HCT116 (cell line): ENCODE data around the gene SHISAL1. TPM values are rescaled to one million over a fixed set of nuclear protein-coding genes. Genes with fewer than 3 reads are reported as not detected.

Experiments used
- ATAC-seq: fragments of 200-7000 bp; cut with Tn5 transposase; 2 replicates; pipeline ENCODE4 v1.9.1; 2020; ENCODE audit warnings: mild to moderate bottlenecking, moderate library complexity
- BruUV-seq: library from RNA; stranded (reverse); fragments of 400-500 nt; replicated peaks from 2 replicates; lab custom pipeline; 2021; lab: Mats Ljungman, UMichigan
- CTCF ChIA-PET: fragments of 300-600 bp; sonication (Branson Sonifier 250); formaldehyde crosslinking; loops from one replicate; lab custom pipeline; 2021; ENCODE audit warnings: antibody characterized with exemption; lab: Charles Lee
- POLR2A ChIA-PET: fragments of 300-600, 350-600 bp; sonication (Branson Sonifier 250); formaldehyde crosslinking; loops from one replicate; lab custom pipeline; 2021; ENCODE audit warnings: antibody characterized with exemption; lab: Charles Lee
- RAD21 ChIA-PET, 2 experiments: fragments of 300-600 bp; sonication (Branson Sonifier 250); formaldehyde crosslinking; loops; one replicate each; lab custom pipeline; 2023; ENCODE audit warnings: low total read pairs in 2 of 2; ENCODE audit not compliant: uncharacterized antibody in 2 of 2, unreplicated experiment in 2 of 2, low non-redundant PET in 1 of 2; lab: Charles Lee
- DNase-seq: peaks from one replicate; pipeline ENCODE4 v3.0.0-alpha.2; 2010; ENCODE audit warnings: low read depth, low spot score
- H2AFZ ChIP-seq: fragments of 200-600 bp; shearing (Covaris generic), sonication (generic); 2 replicates; pipeline ENCODE4 v1.6.1; 2017; ENCODE audit warnings: low read depth, mixed run types, mixed read lengths, antibody characterized with exemption, low read length; ENCODE audit not compliant: poor library complexity, severe bottlenecking
- H3K27ac ChIP-seq: 2 replicates; pipeline ENCODE4 v1.5.1; 2012; ENCODE audit warnings: low read depth, low read length
- H3K27me3 ChIP-seq: fragments of 200-600 bp; sonication (generic); 2 replicates; pipeline ENCODE4 v1.6.1; 2016; ENCODE audit warnings: mixed run types, low read length, mixed read lengths; ENCODE audit not compliant: insufficient read depth
- H3K36me3 ChIP-seq, 2 experiments: fragments of 200-500 bp in 1 of 2; fragments of 200-600 bp in 1 of 2; sonication (Bioruptor generic) in 1 of 2; sonication (generic) in 1 of 2; 2 replicates each; pipeline versions ENCODE4 v1.5.1 to v1.6.1; 2014 to 2016; ENCODE audit warnings: low read length in 2 of 2, inconsistent platforms in 1 of 2, mixed read lengths in 1 of 2, mixed run types in 1 of 2; ENCODE audit not compliant: insufficient read depth in 2 of 2, control insufficient read depth in 1 of 2
- H3K4me1 ChIP-seq, 2 experiments: fragments of 200-600 bp in 1 of 2; sonication (generic) in 1 of 2; 2 replicates each; pipeline versions ENCODE4 v1.5.1 to v1.6.1; 2012 to 2017; ENCODE audit warnings: low read length in 2 of 2, inconsistent platforms in 1 of 2, mild to moderate bottlenecking in 1 of 2, mixed read lengths in 1 of 2, mixed run types in 1 of 2, moderate library complexity in 1 of 2; ENCODE audit not compliant: insufficient read depth in 2 of 2, control insufficient read depth in 1 of 2
- H3K4me2 ChIP-seq: fragments of 200-600 bp; sonication (generic); 2 replicates; pipeline ENCODE4 v1.6.1; 2017; ENCODE audit warnings: mixed run types, low read length, mixed read lengths
- H3K4me3 ChIP-seq, 2 experiments: fragments of 200-600 bp in 1 of 2; sonication (generic) in 1 of 2; replicated peaks in 1 of 2; 2 replicates each; pipeline ENCODE4 v1.5.1; 2011 to 2016; ENCODE audit warnings: low read length in 2 of 2, control low read depth in 1 of 2, low read depth in 1 of 2, mild to moderate bottlenecking in 1 of 2, mixed read lengths in 1 of 2, mixed run types in 1 of 2
- H3K79me2 ChIP-seq: fragments of 200-600 bp; sonication (generic); 2 replicates; pipeline ENCODE4 v1.6.1; 2017; ENCODE audit warnings: mild to moderate bottlenecking, mixed run types, low read length, moderate library complexity, mixed read lengths; ENCODE audit not compliant: insufficient read depth
- H3K9ac ChIP-seq: fragments of 200-600 bp; sonication (generic); 2 replicates; pipeline ENCODE4 v1.6.1; 2016; ENCODE audit warnings: low read length, mixed read lengths
- H3K9me2 ChIP-seq: fragments of 200-600 bp; sonication (generic), shearing (Covaris generic); 2 replicates; pipeline ENCODE4 v1.6.1; 2017; ENCODE audit warnings: mixed run types, mild to moderate bottlenecking, moderate library complexity; ENCODE audit not compliant: insufficient read depth
- H3K9me3 ChIP-seq, 2 experiments: fragments of 200-500 bp in 1 of 2; fragments of 200-600 bp in 1 of 2; sonication (Bioruptor generic) in 1 of 2; sonication (generic) in 1 of 2; 2 replicates each; pipeline ENCODE4 v1.6.1; 2014 to 2017; ENCODE audit warnings: low read length in 2 of 2, mixed read lengths in 2 of 2, inconsistent platforms in 1 of 2, low read depth in 1 of 2, mild to moderate bottlenecking in 1 of 2, mixed run types in 1 of 2, moderate library complexity in 1 of 2; ENCODE audit not compliant: control insufficient read depth in 1 of 2, insufficient read depth in 1 of 2
- H4K20me1 ChIP-seq: fragments of 200-600 bp; sonication (generic), shearing (Covaris generic); 2 replicates; pipeline ENCODE4 v1.6.1; 2017; ENCODE audit warnings: mixed run types, mild to moderate bottlenecking, moderate library complexity; ENCODE audit not compliant: insufficient read depth
- CBX3 ChIP-seq: IDR thresholded peaks from 2 replicates; pipeline ENCODE4 v1.6.1; 2012; ENCODE audit warnings: low read depth
- EGR1 ChIP-seq: IDR thresholded peaks from 2 replicates; pipeline ENCODE4 v1.6.1; 2012; ENCODE audit warnings: low read depth
- ELF1 ChIP-seq: IDR thresholded peaks from 2 replicates; pipeline ENCODE4 v1.6.1; 2012; ENCODE audit warnings: low read depth, borderline replicate concordance
- EZH2phosphoT487 ChIP-seq: fragments of 200-600 bp; IDR thresholded peaks from 2 replicates; pipeline ENCODE4 v1.6.1; 2018; ENCODE audit warnings: antibody characterized with exemption, borderline replicate concordance
- FOSL1 ChIP-seq: IDR thresholded peaks from 2 replicates; pipeline ENCODE4 v1.6.1; 2012; ENCODE audit warnings: low read depth
- JUND ChIP-seq: IDR thresholded peaks from 2 replicates; pipeline ENCODE4 v1.6.1; 2012
- POLR2A ChIP-seq: IDR thresholded peaks from 2 replicates; pipeline ENCODE4 v1.7.0; 2011; ENCODE audit warnings: borderline replicate concordance; ENCODE audit not compliant: insufficient read depth, insufficient read length; ENCODE audit errors: extremely low read depth
- POLR2AphosphoS5 ChIP-seq: IDR thresholded peaks from 2 replicates; pipeline ENCODE4 v1.6.1; 2011; ENCODE audit warnings: mild to moderate bottlenecking, low read depth, low read length, moderate library complexity
- RAD21 ChIP-seq: IDR thresholded peaks from 2 replicates; pipeline ENCODE4 v1.6.1; 2012; ENCODE audit warnings: low read depth, mild to moderate bottlenecking
- SIN3A ChIP-seq: IDR thresholded peaks from 2 replicates; pipeline ENCODE4 v1.6.1; 2012; ENCODE audit warnings: low read depth
- SP1 ChIP-seq: IDR thresholded peaks from 2 replicates; pipeline ENCODE4 v1.6.1; 2012; ENCODE audit warnings: low read depth
- TCF7L2 ChIP-seq: IDR thresholded peaks from 2 replicates; pipeline ENCODE4 v1.7.0; 2011; ENCODE audit warnings: borderline replicate concordance, inconsistent platforms; ENCODE audit not compliant: insufficient read depth, insufficient read length; ENCODE audit errors: extremely low read depth
- YY1 ChIP-seq: IDR thresholded peaks from 2 replicates; pipeline ENCODE4 v1.6.1; 2011; ENCODE audit warnings: low read length, low read depth, moderate library complexity, mild to moderate bottlenecking; ENCODE audit not compliant: insufficient replicate concordance; ENCODE audit errors: extremely low read depth
- ZFX ChIP-seq: fragments of 450-650 bp; IDR thresholded peaks from 2 replicates; pipeline ENCODE4 v1.6.1; 2017
- ZNF274 ChIP-seq: fragments of 200-500 bp; sonication (Bioruptor generic); IDR thresholded peaks from 2 replicates; pipeline ENCODE4 v1.6.1; 2014; ENCODE audit warnings: mild to moderate bottlenecking, low read depth, low read length, inconsistent platforms
- intact Hi-C: fragments of 100-400 bp; cut with micrococcal nuclease; formaldehyde crosslinking; loops from 2 replicates; pipeline ENCODE4 v1.10.0; 2022
- total RNA-seq: library from RNA; stranded (reverse); gene quantifications from one replicate; pipeline ENCODE4 v1.2.1, GENCODE V29; 2021; ENCODE audit not compliant: unreplicated experiment
- TF ChIP-seq, protein P1 (sequence below): IDR thresholded peaks from 2 replicates; pipeline ENCODE4 v1.6.1; 2011; ENCODE audit warnings: mild to moderate bottlenecking, low read length, moderate library complexity; ENCODE audit not compliant: insufficient replicate concordance; ENCODE audit errors: extremely low read depth
- TF ChIP-seq, protein P2 (sequence below), 3 experiments: fragments of 200-600 bp in 1 of 3; sonication (generic) in 1 of 3; IDR thresholded peaks in 2 of 3; conservative IDR thresholded peaks in 1 of 3; 2 replicates each; pipeline ENCODE4 v1.5.1; 2012 to 2017; ENCODE audit warnings: low read depth in 2 of 3, low read length in 2 of 3, antibody characterized with exemption in 1 of 3, borderline replicate concordance in 1 of 3, control low read depth in 1 of 3, mild to moderate bottlenecking in 1 of 3, mixed read lengths in 1 of 3, mixed run types in 1 of 3, moderate library complexity in 1 of 3; ENCODE audit not compliant: insufficient read depth in 1 of 3
- TF ChIP-seq, protein P3 (sequence below): IDR thresholded peaks from 2 replicates; pipeline ENCODE4 v1.6.1; 2012

The SHISAL1 gene
- total RNA-seq, 1 experiment from 2014 or later: not detected

DNA sequence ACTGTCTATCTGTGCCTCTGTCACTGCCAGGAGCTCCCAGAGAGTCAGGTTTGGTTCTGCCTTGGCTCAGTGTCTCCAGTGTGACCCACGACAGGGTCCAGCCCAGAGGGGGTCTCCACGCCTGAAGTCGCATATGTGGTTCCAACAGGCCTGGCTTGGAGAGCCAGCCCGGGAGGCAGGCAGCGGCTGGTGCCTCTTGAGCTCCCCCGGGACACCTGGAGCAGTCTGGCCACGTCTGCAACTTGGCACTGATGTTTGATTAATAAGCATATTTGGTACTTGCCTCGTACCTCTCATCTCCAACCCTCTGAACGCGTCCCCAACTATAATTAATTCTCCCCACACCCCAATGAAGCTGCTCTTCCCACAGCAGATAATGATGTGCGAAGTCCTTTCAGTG, 31.7 kb upstream of the SHISAL1 start:
- intact Hi-C loops: no loop called here
- no peaks in the 10 kb centered on the region for H3K9me3 ChIP-seq
- no peak for ATAC-seq
- H3K4me2 ChIP-seq: no peak overlapping the region
- H3K4me3 ChIP-seq: no peak overlapping the region
- H3K9ac ChIP-seq: no peak overlapping the region
- H3K4me1 ChIP-seq: no peaks in the 10 kb centered on the region
- CTCF ChIA-PET: no interaction called here
- TF ChIP-seq POLR2AphosphoS5 (no peak), ZFX (no peak), ELF1 (no peak), EGR1 (no peak), RAD21 (no peak), YY1 (no peak), ZNF274 (no peak), CBX3 (no peak), TCF7L2 (no peak), JUND (no peak), SP1 (no peak), POLR2A (no peak), SIN3A (no peak), EZH2phosphoT487 (no peak), FOSL1 (no peak)
- TF ChIP-seq, protein P1, sequence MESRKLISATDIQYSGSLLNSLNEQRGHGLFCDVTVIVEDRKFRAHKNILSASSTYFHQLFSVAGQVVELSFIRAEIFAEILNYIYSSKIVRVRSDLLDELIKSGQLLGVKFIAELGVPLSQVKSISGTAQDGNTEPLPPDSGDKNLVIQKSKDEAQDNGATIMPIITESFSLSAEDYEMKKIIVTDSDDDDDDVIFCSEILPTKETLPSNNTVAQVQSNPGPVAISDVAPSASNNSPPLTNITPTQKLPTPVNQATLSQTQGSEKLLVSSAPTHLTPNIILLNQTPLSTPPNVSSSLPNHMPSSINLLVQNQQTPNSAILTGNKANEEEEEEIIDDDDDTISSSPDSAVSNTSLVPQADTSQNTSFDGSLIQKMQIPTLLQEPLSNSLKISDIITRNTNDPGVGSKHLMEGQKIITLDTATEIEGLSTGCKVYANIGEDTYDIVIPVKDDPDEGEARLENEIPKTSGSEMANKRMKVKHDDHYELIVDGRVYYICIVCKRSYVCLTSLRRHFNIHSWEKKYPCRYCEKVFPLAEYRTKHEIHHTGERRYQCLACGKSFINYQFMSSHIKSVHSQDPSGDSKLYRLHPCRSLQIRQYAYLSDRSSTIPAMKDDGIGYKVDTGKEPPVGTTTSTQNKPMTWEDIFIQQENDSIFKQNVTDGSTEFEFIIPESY: no peak
- TF ChIP-seq, protein P2, sequence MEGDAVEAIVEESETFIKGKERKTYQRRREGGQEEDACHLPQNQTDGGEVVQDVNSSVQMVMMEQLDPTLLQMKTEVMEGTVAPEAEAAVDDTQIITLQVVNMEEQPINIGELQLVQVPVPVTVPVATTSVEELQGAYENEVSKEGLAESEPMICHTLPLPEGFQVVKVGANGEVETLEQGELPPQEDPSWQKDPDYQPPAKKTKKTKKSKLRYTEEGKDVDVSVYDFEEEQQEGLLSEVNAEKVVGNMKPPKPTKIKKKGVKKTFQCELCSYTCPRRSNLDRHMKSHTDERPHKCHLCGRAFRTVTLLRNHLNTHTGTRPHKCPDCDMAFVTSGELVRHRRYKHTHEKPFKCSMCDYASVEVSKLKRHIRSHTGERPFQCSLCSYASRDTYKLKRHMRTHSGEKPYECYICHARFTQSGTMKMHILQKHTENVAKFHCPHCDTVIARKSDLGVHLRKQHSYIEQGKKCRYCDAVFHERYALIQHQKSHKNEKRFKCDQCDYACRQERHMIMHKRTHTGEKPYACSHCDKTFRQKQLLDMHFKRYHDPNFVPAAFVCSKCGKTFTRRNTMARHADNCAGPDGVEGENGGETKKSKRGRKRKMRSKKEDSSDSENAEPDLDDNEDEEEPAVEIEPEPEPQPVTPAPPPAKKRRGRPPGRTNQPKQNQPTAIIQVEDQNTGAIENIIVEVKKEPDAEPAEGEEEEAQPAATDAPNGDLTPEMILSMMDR (IDR thresholded peaks at IDR 0.05 in 2 of 3, conservative IDR thresholded peaks at IDR 0.05 in 1 of 3; ENCODE audit: borderline replicate concordance in 1 of 3, insufficient read depth in 1 of 3, low read depth in 2 of 3, low read length in 2 of 3): no peak
- TF ChIP-seq, protein P3, sequence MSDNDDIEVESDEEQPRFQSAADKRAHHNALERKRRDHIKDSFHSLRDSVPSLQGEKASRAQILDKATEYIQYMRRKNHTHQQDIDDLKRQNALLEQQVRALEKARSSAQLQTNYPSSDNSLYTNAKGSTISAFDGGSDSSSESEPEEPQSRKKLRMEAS: no peak
- TF ChIP-seq, all 23 proteins: peak for 0
- H3K79me2 ChIP-seq: no peaks in the 10 kb centered on the region
- no peak overlapping the region for H2AFZ ChIP-seq
- POLR2A ChIA-PET: no interaction called here
- DNase-seq: no peak
- no peaks in the 10 kb centered on the region for H3K36me3 ChIP-seq
- peaks cover 4% of the 10 kb centered on the region; the same call in 1 of the 2 replicates for H3K27me3 ChIP-seq
- H3K9me2 ChIP-seq: no peaks in the 10 kb centered on the region
- no peak overlapping the region for H3K27ac ChIP-seq
- no peaks in the 10 kb centered on the region for H4K20me1 ChIP-seq
- BruUV-seq: no TSS peak
- RAD21 ChIA-PET: no interaction called here
